HEK293 (cell line): ENCODE results near the gene PPP1R36.

Source experiments
- HOXC10 ChIP-seq: sonication (generic); formaldehyde crosslinking; IDR thresholded peaks from 2 replicates; pipeline ENCODE4 v1.8.1; 2023; ENCODE audit warnings: mild to moderate bottlenecking, missing genetic modification reagents
- IKZF3 ChIP-seq: fragments of 450-650 bp; IDR thresholded peaks from 2 replicates; pipeline ENCODE4 v1.5.0; 2018; ENCODE audit warnings: missing biosample characterization, mild to moderate bottlenecking, missing genetic modification characterization, moderate library complexity
- MZF1 ChIP-seq: fragments of 450-650 bp; formaldehyde crosslinking; IDR thresholded peaks from 2 replicates; pipeline ENCODE4 v1.5.1; 2017; ENCODE audit warnings: missing biosample characterization, missing genetic modification characterization, borderline replicate concordance
- OSR2 ChIP-seq: fragments of 450-650 bp; formaldehyde crosslinking; IDR thresholded peaks from 2 replicates; pipeline ENCODE4 v1.5.1; 2016; ENCODE audit warnings: missing biosample characterization, missing genetic modification characterization
- OVOL3 ChIP-seq: fragments of 450-650 bp; formaldehyde crosslinking; IDR thresholded peaks from 2 replicates; pipeline ENCODE4 v1.5.1; 2016; ENCODE audit warnings: missing biosample characterization, missing genetic modification characterization
- PRDM2 ChIP-seq: fragments of 450-650 bp; formaldehyde crosslinking; IDR thresholded peaks from 2 replicates; pipeline ENCODE4 v1.5.1; 2016; ENCODE audit warnings: missing biosample characterization, missing genetic modification characterization, borderline replicate concordance
- SP2 ChIP-seq: fragments of 450-650 bp; formaldehyde crosslinking; IDR thresholded peaks from 2 replicates; pipeline ENCODE4 v1.5.1; 2016; ENCODE audit warnings: missing biosample characterization, missing genetic modification characterization
- ZBTB20 ChIP-seq: fragments of 450-650 bp; formaldehyde crosslinking; IDR thresholded peaks from 2 replicates; pipeline ENCODE4 v1.5.1; 2016; ENCODE audit warnings: missing biosample characterization, missing genetic modification characterization
- ZBTB49 ChIP-seq: fragments of 450-650 bp; formaldehyde crosslinking; IDR thresholded peaks from 2 replicates; pipeline ENCODE4 v1.5.1; 2016; ENCODE audit warnings: missing biosample characterization, missing genetic modification characterization, low read depth
- ZBTB8A ChIP-seq: fragments of 450-650 bp; formaldehyde crosslinking; IDR thresholded peaks from 2 replicates; pipeline ENCODE4 v1.5.1; 2016; ENCODE audit warnings: missing biosample characterization, missing genetic modification characterization
- ZEB2 ChIP-seq: fragments of 450-650 bp; formaldehyde crosslinking; IDR thresholded peaks from 2 replicates; pipeline ENCODE4 v1.5.1; 2016; ENCODE audit warnings: missing biosample characterization, missing genetic modification characterization
- ZNF16 ChIP-seq: fragments of 450-650 bp; formaldehyde crosslinking; IDR thresholded peaks from 2 replicates; pipeline ENCODE4 v1.5.1; 2016; ENCODE audit warnings: low read depth, missing biosample characterization, missing genetic modification characterization
- ZNF18 ChIP-seq: fragments of 450-650 bp; formaldehyde crosslinking; IDR thresholded peaks from 2 replicates; pipeline ENCODE4 v1.5.1; 2016; ENCODE audit warnings: missing biosample characterization, missing genetic modification characterization
- ZNF184 ChIP-seq: fragments of 450-650 bp; IDR thresholded peaks from 2 replicates; pipeline ENCODE4 v1.5.1; 2018; ENCODE audit warnings: missing biosample characterization, mild to moderate bottlenecking, missing genetic modification characterization
- ZNF280D ChIP-seq: fragments of 450-650 bp; formaldehyde crosslinking; IDR thresholded peaks from 2 replicates; pipeline ENCODE4 v1.5.1; 2016; ENCODE audit warnings: missing biosample characterization, missing genetic modification characterization
- ZNF391 ChIP-seq: fragments of 450-650 bp; formaldehyde crosslinking; IDR thresholded peaks from 2 replicates; pipeline ENCODE4 v1.5.1; 2016; ENCODE audit warnings: low read depth, missing biosample characterization, missing genetic modification characterization, borderline replicate concordance
- ZNF416 ChIP-seq: fragments of 450-650 bp; formaldehyde crosslinking; IDR thresholded peaks from 2 replicates; pipeline ENCODE4 v1.5.1; 2016; ENCODE audit warnings: missing biosample characterization, missing genetic modification characterization
- ZNF426 ChIP-seq: fragments of 450-650 bp; formaldehyde crosslinking; IDR thresholded peaks from 2 replicates; pipeline ENCODE4 v1.5.1; 2017; ENCODE audit warnings: missing biosample characterization, missing genetic modification characterization, mild to moderate bottlenecking, inconsistent platforms, moderate library complexity
- ZNF449 ChIP-seq: fragments of 450-650 bp; formaldehyde crosslinking; IDR thresholded peaks from 2 replicates; pipeline ENCODE4 v1.5.1; 2017; ENCODE audit warnings: missing biosample characterization, mild to moderate bottlenecking, missing genetic modification characterization, moderate library complexity
- ZNF514 ChIP-seq: fragments of 450-650 bp; formaldehyde crosslinking; IDR thresholded peaks from 2 replicates; pipeline ENCODE4 v1.5.1; 2016; ENCODE audit warnings: missing biosample characterization, missing genetic modification characterization
- ZNF521 ChIP-seq: fragments of 450-650 bp; formaldehyde crosslinking; IDR thresholded peaks from 2 replicates; pipeline ENCODE4 v1.5.1; 2017; ENCODE audit warnings: missing biosample characterization, mild to moderate bottlenecking, missing genetic modification characterization
- ZNF596 ChIP-seq: fragments of 450-650 bp; IDR thresholded peaks from 2 replicates; pipeline ENCODE4 v1.5.0; 2018; ENCODE audit warnings: missing biosample characterization, mild to moderate bottlenecking, missing genetic modification characterization, moderate library complexity
- ZNF629 ChIP-seq: fragments of 450-650 bp; formaldehyde crosslinking; IDR thresholded peaks from 2 replicates; pipeline ENCODE4 v1.5.1; 2017; ENCODE audit warnings: missing biosample characterization, missing genetic modification characterization
- ZNF654 ChIP-seq: fragments of 450-650 bp; formaldehyde crosslinking; IDR thresholded peaks from 2 replicates; pipeline ENCODE4 v1.5.1; 2016; ENCODE audit warnings: low read depth, missing biosample characterization, missing genetic modification characterization
- ZSCAN23 ChIP-seq: fragments of 450-650 bp; formaldehyde crosslinking; IDR thresholded peaks from 2 replicates; pipeline ENCODE4 v1.5.1; 2016; ENCODE audit warnings: missing biosample characterization, missing genetic modification characterization

Gene PPP1R36

GRCh38 chr14:64504897-64505794 lies 44.6 kb upstream of the PPP1R36 start (continued):
- TF ChIP-seq ZNF280D (tag by site-specific recombination) (no peak), ZNF521 (tag by site-specific recombination) (no peak), ZBTB20 (tag by site-specific recombination) (peak; percentile 35; the same call in 1 of the 2 replicates), ZNF18 (tag by site-specific recombination) (no peak), ZNF449 (tag by site-specific recombination) (no peak), MZF1 (no peak), HOXC10 (no peak), ZBTB49 (tag by site-specific recombination) (no peak), ZNF596 (tag by site-specific recombination) (no peak), SP2 (tag by site-specific recombination) (peak; percentile 71), ZEB2 (tag by site-specific recombination) (peak; percentile 38; the same call in 1 of the 2 replicates), ZNF184 (no peak), ZNF16 (tag by site-specific recombination) (no peak), ZNF391 (tag by site-specific recombination) (no peak), ZSCAN23 (tag by site-specific recombination) (no peak), PRDM2 (tag by site-specific recombination) (no peak), OVOL3 (tag by site-specific recombination) (no peak), OSR2 (tag by site-specific recombination) (no peak), ZNF416 (tag by site-specific recombination) (no peak), ZBTB8A (peak; percentile 78), ZNF629 (tag by site-specific recombination) (no peak), IKZF3 (tag by site-specific recombination) (no peak; the same call in 1 of the 2 replicates), ZNF514 (tag by site-specific recombination) (no peak), ZNF426 (tag by site-specific recombination) (no peak), ZNF654 (tag by site-specific recombination) (no peak)
